HepG2 (cell line): ENCODE measurements around the gene SYTL1. TPM values are rescaled to one million over a fixed set of nuclear protein-coding genes. Genes with fewer than 3 reads are reported as not detected.

Source experiments
- ATAC-seq: fragments of 200-7000 bp; cut with Tn5 transposase; 3 replicates; pipeline ENCODE4 v1.9.1; 2020; ENCODE audit warnings: mild to moderate bottlenecking, moderate library complexity
- BruUV-seq: library from RNA; stranded (reverse); fragments of 400-500 nt; replicated peaks from 2 replicates; lab custom pipeline; 2021; lab: Mats Ljungman, UMichigan
- CTCF ChIA-PET: fragments of 300-600 bp; formaldehyde crosslinking; extraction: SDS; loops from one replicate; lab custom pipeline; 2021; ENCODE audit warnings: low total read pairs, inconsistent platforms, low intra/inter-chr PET ratio; lab: Yijun Ruan, JAX
- POLR2A ChIA-PET: fragments of 350-600 bp; sonication (Branson Sonifier 250); formaldehyde crosslinking; loops from one replicate; lab custom pipeline; 2020; ENCODE audit warnings: antibody characterized with exemption, inconsistent platforms; lab: Yijun Ruan, JAX
- DNase-seq: peaks from one replicate; pipeline ENCODE4 v3.0.0-alpha.2; 2015; ENCODE audit warnings: low spot score
- FAIRE-seq: peaks from 3 replicates; lab custom pipeline; 2011; peaks lifted over from hg19 to GRCh38; lab: Jason Lieb, UNC
- H2AFZ ChIP-seq: one replicate; pipeline ENCODE4 v1.6.1; 2011; ENCODE audit warnings: low read length, inconsistent platforms
- H3K27ac ChIP-seq: fragments of 300-600 bp; 3 replicates; pipeline ENCODE4 v1.8.0; 2011; ENCODE audit warnings: mixed run types, mild to moderate bottlenecking, mixed read lengths, low read length, inconsistent platforms; ENCODE audit not compliant: insufficient read depth; ENCODE audit errors: extremely low read length
- H3K27me3 ChIP-seq, 2 experiments: fragments of 200-600 bp in 1 of 2; 2 replicates in 1 of 2; 3 replicates in 1 of 2; pipeline versions ENCODE4 v1.6.0 to v1.8.0; 2011; ENCODE audit warnings: low read length in 2 of 2, mild to moderate bottlenecking in 2 of 2, moderate library complexity in 2 of 2, inconsistent platforms in 1 of 2; ENCODE audit not compliant: insufficient read depth in 2 of 2, control insufficient read depth in 1 of 2
- H3K36me3 ChIP-seq, 2 experiments: fragments of 200-600 bp in 1 of 2; replicated peaks in 1 of 2; 2 replicates in 1 of 2; 3 replicates in 1 of 2; pipeline versions ENCODE4 v1.5.1 to v1.8.0; 2011; ENCODE audit warnings: low read length in 2 of 2, inconsistent platforms in 1 of 2; ENCODE audit not compliant: insufficient read depth in 2 of 2, control insufficient read depth in 1 of 2
- H3K4me1 ChIP-seq: 2 replicates; pipeline ENCODE4 v1.5.1; 2012; ENCODE audit warnings: low read length, inconsistent platforms; ENCODE audit not compliant: insufficient read depth
- H3K4me2 ChIP-seq: 2 replicates; pipeline ENCODE4 v1.6.0; 2011; ENCODE audit warnings: low read depth, low read length, inconsistent platforms
- H3K4me3 ChIP-seq, 3 experiments: fragments of 200-600 bp in 1 of 3; sonication (generic), shearing (Covaris generic) in 1 of 3; replicated peaks in 1 of 3; 2 replicates each; pipeline ENCODE4 v1.5.1; 2011 to 2016; ENCODE audit warnings: low read length in 3 of 3, inconsistent platforms in 2 of 3, low read depth in 2 of 3, mild to moderate bottlenecking in 2 of 3, control low read depth in 1 of 3, mixed read lengths in 1 of 3; ENCODE audit not compliant: insufficient read depth in 1 of 3
- H3K79me2 ChIP-seq: one replicate; pipeline ENCODE4 v1.6.1; 2011; ENCODE audit warnings: low read length, inconsistent platforms; ENCODE audit not compliant: insufficient read depth
- H3K9ac ChIP-seq: 2 replicates; pipeline ENCODE4 v1.6.0; 2011; ENCODE audit warnings: mild to moderate bottlenecking, low read depth, low read length, inconsistent platforms; ENCODE audit not compliant: insufficient read depth
- H3K9me3 ChIP-seq: 2 replicates; pipeline ENCODE4 v1.5.1; 2012; ENCODE audit warnings: mild to moderate bottlenecking, low read length
- H4K20me1 ChIP-seq: 2 replicates; pipeline ENCODE4 v1.6.0; 2011; ENCODE audit warnings: inconsistent platforms, mild to moderate bottlenecking, low read length, moderate library complexity; ENCODE audit not compliant: insufficient read depth
- POGZ ChIP-seq: sonication (generic); formaldehyde crosslinking; IDR thresholded peaks from 2 replicates; pipeline ENCODE4 v1.4.0; 2020; ENCODE audit warnings: mild to moderate bottlenecking, missing genetic modification reagents
- SAFB2 ChIP-seq: sonication (generic); formaldehyde crosslinking; IDR thresholded peaks from 2 replicates; pipeline ENCODE4 v1.5.1; 2020; ENCODE audit warnings: missing genetic modification reagents, low read depth, mild to moderate bottlenecking, borderline replicate concordance
- SIX4 ChIP-seq: sonication (generic); formaldehyde crosslinking; IDR thresholded peaks from 2 replicates; pipeline ENCODE4 v1.4.0; 2020; ENCODE audit warnings: missing genetic modification reagents
- ZBTB38 ChIP-seq: sonication (generic); formaldehyde crosslinking; IDR thresholded peaks from 2 replicates; pipeline ENCODE4 v1.5.1; 2020; ENCODE audit warnings: mild to moderate bottlenecking, missing genetic modification reagents
- WGBS: methylation state at CpG from one replicate; pipeline ENCODE4 v1.1.6; 2017; ENCODE audit warnings: low lambda C conversion rate; 5-methylcytosine and 5-hydroxymethylcytosine counted together
- in situ Hi-C: cut with HindIII; loops from 2 replicates; pipeline ENCODE4 v1.10.0; 2017; ENCODE audit warnings: low pct_unique_long_range_greater_than_20kb; ENCODE audit not compliant: extremely low pct_ligation_motif_present
- intact Hi-C: fragments of 100-400 bp; cut with micrococcal nuclease; formaldehyde crosslinking; loops from one replicate; pipeline ENCODE4 v1.10.0; 2022; ENCODE audit not compliant: unreplicated experiment
- polyA plus RNA-seq, 8 experiments: library from polyadenylated mRNA; depleted of rRNA in 3 of 8; stranded (reverse) in 7 of 8; unstranded in 1 of 8; fragments of >200 nt; fragmentation: Illumina TruSeq in 4 of 8; extraction: Trizol in 4 of 8; gene quantifications; 2 replicates each; pipeline versions ENCODE4 v1.2.1 to v1.2.3, GENCODE V29; 2011 to 2016; ENCODE audit warnings: low read depth in 4 of 8, missing spikeins in 1 of 8, mixed read lengths in 1 of 8; ENCODE audit not compliant: insufficient read depth in 1 of 8
- total RNA-seq, 5 experiments: library from RNA; depleted of rRNA; stranded (reverse); fragments of >200 nt; fragmentation: Illumina TruSeq; extraction: Trizol; gene quantifications; 2 replicates each; pipeline ENCODE4 v1.2.3, GENCODE V29; 2016; ENCODE audit warnings: low read depth in 1 of 5
- TF ChIP-seq, protein P1 (sequence below): sonication (generic); formaldehyde crosslinking; IDR thresholded peaks from 2 replicates; pipeline ENCODE4 v1.4.0; 2020; ENCODE audit warnings: missing genetic modification reagents

The SYTL1 gene
- total and polyA plus RNA-seq, 2 of the 13 experiments (the other 11 are each of a cell fraction or from before 2014, with no cell fraction given) = 11.1 to 17.8 TPM

DNA sequence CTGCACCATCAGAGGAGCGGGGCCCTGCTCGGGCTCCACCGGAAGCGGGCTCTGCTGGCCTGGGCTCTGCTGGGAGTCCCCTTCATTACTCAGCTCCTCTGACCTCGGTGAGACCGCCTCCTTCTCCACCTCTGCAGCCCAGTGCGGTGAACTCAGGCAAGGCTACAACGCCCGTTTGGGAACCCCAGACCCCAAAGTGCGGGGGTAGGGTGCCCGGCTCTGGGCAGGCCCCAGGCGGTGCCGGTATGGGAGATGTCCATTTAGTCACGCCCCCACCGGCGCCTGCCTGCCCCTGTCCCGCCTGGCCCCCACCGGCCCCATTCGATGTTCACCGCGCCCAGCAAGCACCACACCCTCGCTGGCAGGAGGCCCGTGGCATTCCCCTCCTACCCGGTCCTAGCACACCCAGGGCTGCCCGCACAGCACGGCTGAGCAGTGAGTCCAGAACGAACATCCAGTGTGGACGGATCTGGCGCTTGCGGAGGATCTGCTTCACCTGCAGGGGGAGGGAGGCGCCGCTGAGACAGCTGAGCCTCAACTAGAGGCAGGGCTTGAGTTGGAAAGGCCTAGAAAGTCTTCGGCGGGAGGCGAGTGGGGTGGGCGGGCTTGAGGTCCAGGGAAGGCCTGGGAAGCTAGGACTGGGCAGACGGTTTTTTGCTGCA is 14.9 kb downstream of the SYTL1 start:
- peak overlapping the region in 1 of 3 experiments; percentile 61; a peak in 1 of 6 replicates for H3K4me3 ChIP-seq
- H3K27ac ChIP-seq = no peak overlapping the region
- POLR2A ChIA-PET = no interaction called here
- H3K27me3 ChIP-seq = no peaks in the 10 kb centered on the region
- no peak overlapping the region for H3K9ac ChIP-seq
- H3K36me3 ChIP-seq = 0 out of 5 replicates have a peak, but pooled peaks cover 0 to 2% of the 10 kb centered on the region in 2 experiments
- TF ChIP-seq ZBTB38 (CRISPR knock-in tag) (peak; percentile 48; the same call in 1 of the 2 replicates), POGZ (CRISPR knock-in tag) (no peak), SAFB2 (CRISPR knock-in tag) (no peak), SIX4 (no peak)
- TF ChIP-seq, protein P1, sequence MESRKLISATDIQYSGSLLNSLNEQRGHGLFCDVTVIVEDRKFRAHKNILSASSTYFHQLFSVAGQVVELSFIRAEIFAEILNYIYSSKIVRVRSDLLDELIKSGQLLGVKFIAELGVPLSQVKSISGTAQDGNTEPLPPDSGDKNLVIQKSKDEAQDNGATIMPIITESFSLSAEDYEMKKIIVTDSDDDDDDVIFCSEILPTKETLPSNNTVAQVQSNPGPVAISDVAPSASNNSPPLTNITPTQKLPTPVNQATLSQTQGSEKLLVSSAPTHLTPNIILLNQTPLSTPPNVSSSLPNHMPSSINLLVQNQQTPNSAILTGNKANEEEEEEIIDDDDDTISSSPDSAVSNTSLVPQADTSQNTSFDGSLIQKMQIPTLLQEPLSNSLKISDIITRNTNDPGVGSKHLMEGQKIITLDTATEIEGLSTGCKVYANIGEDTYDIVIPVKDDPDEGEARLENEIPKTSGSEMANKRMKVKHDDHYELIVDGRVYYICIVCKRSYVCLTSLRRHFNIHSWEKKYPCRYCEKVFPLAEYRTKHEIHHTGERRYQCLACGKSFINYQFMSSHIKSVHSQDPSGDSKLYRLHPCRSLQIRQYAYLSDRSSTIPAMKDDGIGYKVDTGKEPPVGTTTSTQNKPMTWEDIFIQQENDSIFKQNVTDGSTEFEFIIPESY (CRISPR knock-in tag) = peak; percentile 98
- BruUV-seq = no TSS peak
- no peak overlapping the region for H3K4me2 ChIP-seq
- FAIRE-seq (no peak), ATAC-seq (peak; percentile 24), DNase-seq (no peak)
- no peaks in the 10 kb centered on the region for H3K9me3 ChIP-seq
- CTCF ChIA-PET = interaction anchor here (1.0 to 2.1 kb wide), 5 partner anchors 16 to 56 kb away, joined by 3 to 19 read pairs (median 6); no protein-coding TSS in a partner anchor
- in situ Hi-C loops = loop anchor here (5.0 kb wide), 1 partner anchor 36 kb away; the partner anchor contains the start of gene GPR3
- WGBS = 93% methylated on average over 27 of the region's 37 CpGs
- H3K4me1 ChIP-seq = peaks cover 13% of the 10 kb centered on the region
- intact Hi-C loops = loop anchor here (1.0 kb wide), 3 partner anchors 17 to 39 kb away; no protein-coding TSS in a partner anchor
- no peaks in the 10 kb centered on the region for H4K20me1 ChIP-seq
- no peaks in the 10 kb centered on the region for H3K79me2 ChIP-seq
- no peak overlapping the region for H2AFZ ChIP-seq
